H9 (cell line): ENCODE results near the gene DUSP18. TPM values are rescaled to one million over a fixed set of nuclear protein-coding genes. Genes with fewer than 3 reads are reported as not detected.

ENCODE experiments used
- DNase-seq: peaks from one replicate; pipeline ENCODE4 v3.0.0-alpha.2; 2017
- H2AFZ ChIP-seq: one replicate; pipeline ENCODE4 v1.6.1; 2013; ENCODE audit warnings: mild to moderate bottlenecking, low read length, control low read depth, moderate library complexity
- H2AK5ac ChIP-seq: 2 replicates; pipeline ENCODE4 v1.6.1; 2013; ENCODE audit warnings: low read length, control low read depth, mixed read lengths; ENCODE audit not compliant: insufficient read length
- H2BK120ac ChIP-seq: one replicate; pipeline ENCODE4 v1.6.1; 2013; ENCODE audit warnings: low read depth, mild to moderate bottlenecking, low read length, control low read depth, inconsistent platforms; ENCODE audit not compliant: poor library complexity, severe bottlenecking
- H2BK12ac ChIP-seq: 2 replicates; pipeline ENCODE4 v1.6.1; 2013; ENCODE audit warnings: low read length, control low read depth, mixed read lengths, low read depth; ENCODE audit not compliant: insufficient read length
- H2BK15ac ChIP-seq: 2 replicates; pipeline ENCODE4 v1.6.1; 2013; ENCODE audit warnings: low read depth, low read length, control low read depth
- H2BK20ac ChIP-seq: one replicate; pipeline ENCODE4 v1.6.1; 2013; ENCODE audit warnings: low read depth, mild to moderate bottlenecking, low read length, control low read depth, inconsistent platforms; ENCODE audit not compliant: poor library complexity, severe bottlenecking
- H2BK5ac ChIP-seq: 2 replicates; pipeline ENCODE4 v1.6.1; 2013; ENCODE audit warnings: low read length, control low read depth, mixed read lengths; ENCODE audit not compliant: insufficient read length
- H3K14ac ChIP-seq: 2 replicates; pipeline ENCODE4 v1.6.1; 2013; ENCODE audit warnings: low read length, control low read depth; ENCODE audit not compliant: insufficient read depth
- H3K18ac ChIP-seq: 2 replicates; pipeline ENCODE4 v1.6.1; 2013; ENCODE audit warnings: low read depth, mild to moderate bottlenecking, mixed read lengths, low read length, control low read depth; ENCODE audit not compliant: insufficient read length
- H3K23ac ChIP-seq: 2 replicates; pipeline ENCODE4 v1.6.1; 2013; ENCODE audit warnings: low read length, control low read depth, mixed read lengths, low read depth; ENCODE audit not compliant: insufficient read length
- H3K23me2 ChIP-seq: 2 replicates; pipeline ENCODE4 v1.6.1; 2013; ENCODE audit warnings: low read depth, mild to moderate bottlenecking, mixed read lengths, low read length, control low read depth; ENCODE audit not compliant: insufficient read length, poor library complexity, severe bottlenecking
- H3K27ac ChIP-seq: 2 replicates; pipeline ENCODE4 v1.5.1; 2013; ENCODE audit warnings: low read length, control low read depth, mixed read lengths, low read depth; ENCODE audit not compliant: insufficient read length
- H3K27me3 ChIP-seq: 2 replicates; pipeline ENCODE4 v1.6.1; 2013; ENCODE audit warnings: low read length, control low read depth, inconsistent platforms; ENCODE audit not compliant: insufficient read depth
- H3K4ac ChIP-seq: 2 replicates; pipeline ENCODE4 v1.6.1; 2013; ENCODE audit warnings: low read depth, mild to moderate bottlenecking, control low read depth, inconsistent platforms, low read length, moderate library complexity
- H3K4me1 ChIP-seq: 2 replicates; pipeline ENCODE4 v1.6.1; 2013; ENCODE audit warnings: low read length, control low read depth, inconsistent platforms; ENCODE audit not compliant: insufficient read depth
- H3K4me2 ChIP-seq: 2 replicates; pipeline ENCODE4 v1.6.1; 2013; ENCODE audit warnings: low read length, control low read depth, mixed read lengths; ENCODE audit not compliant: insufficient read length, insufficient read depth
- H3K56ac ChIP-seq: 2 replicates; pipeline ENCODE4 v1.6.1; 2013; ENCODE audit warnings: low read depth, mild to moderate bottlenecking, mixed read lengths, low read length, control low read depth; ENCODE audit not compliant: insufficient read length
- H3K79me1 ChIP-seq: 2 replicates; pipeline ENCODE4 v1.6.1; 2013; ENCODE audit warnings: low read depth, mild to moderate bottlenecking, moderate library complexity, low read length, control low read depth, inconsistent platforms; ENCODE audit not compliant: insufficient read depth, poor library complexity, severe bottlenecking
- H3K79me2 ChIP-seq: 2 replicates; pipeline ENCODE4 v1.6.1; 2013; ENCODE audit warnings: low read length, control low read depth, inconsistent platforms; ENCODE audit not compliant: insufficient read depth
- H3K9ac ChIP-seq: 2 replicates; pipeline ENCODE4 v1.6.1; 2013; ENCODE audit warnings: low read length, control low read depth, mixed read lengths; ENCODE audit not compliant: insufficient read length; ENCODE audit errors: extremely low read depth
- H3K9me3 ChIP-seq: one replicate; pipeline ENCODE4 v1.6.1; 2013; ENCODE audit warnings: low read depth, low read length, inconsistent platforms; ENCODE audit not compliant: control insufficient read depth
- H3T11ph ChIP-seq: one replicate; pipeline ENCODE4 v1.6.1; 2013; ENCODE audit warnings: mild to moderate bottlenecking, low read length, control low read depth, inconsistent platforms
- H4K20me1 ChIP-seq: one replicate; pipeline ENCODE4 v1.6.1; 2013; ENCODE audit not compliant: control insufficient read depth, insufficient read length, insufficient read depth
- H4K5ac ChIP-seq: 2 replicates; pipeline ENCODE4 v1.6.1; 2013; ENCODE audit warnings: low read depth, mild to moderate bottlenecking, mixed read lengths, low read length, control low read depth; ENCODE audit not compliant: insufficient read length
- H4K8ac ChIP-seq: replicated peaks from 2 replicates; pipeline ENCODE4 v1.6.1; 2013; ENCODE audit warnings: low read length, control low read depth, mixed read lengths, low read depth; ENCODE audit not compliant: insufficient read length
- H4K91ac ChIP-seq: 2 replicates; pipeline ENCODE4 v1.6.1; 2013; ENCODE audit warnings: low read depth, mild to moderate bottlenecking, moderate library complexity, mixed read lengths, low read length, control low read depth; ENCODE audit not compliant: insufficient read length
- H3K27ac Mint-ChIP-seq, 3 experiments: 2 replicates in 2 of 3; 3 replicates in 1 of 3; pipeline ENCODE4 v1.8.0; 2020 to 2021; ENCODE audit warnings: mixed read lengths in 3 of 3, mild to moderate bottlenecking in 1 of 3, moderate library complexity in 1 of 3
- H3K27me3 Mint-ChIP-seq: 2 replicates; pipeline ENCODE4 v1.8.0; 2021; ENCODE audit warnings: low read depth, mild to moderate bottlenecking, moderate library complexity, mixed read lengths
- H3K36me3 Mint-ChIP-seq, 3 experiments: 2 replicates in 2 of 3; 3 replicates in 1 of 3; pipeline ENCODE4 v1.8.0; 2020 to 2021; ENCODE audit warnings: low read depth in 3 of 3, mixed read lengths in 3 of 3; ENCODE audit not compliant: insufficient read depth in 1 of 3
- H3K4me1 Mint-ChIP-seq, 2 experiments: 2 replicates each; pipeline ENCODE4 v1.8.0; 2020; ENCODE audit warnings: mixed read lengths in 2 of 2
- H3K4me3 Mint-ChIP-seq, 2 experiments: 2 replicates in 1 of 2; 3 replicates in 1 of 2; pipeline ENCODE4 v1.8.0; 2020 to 2021; ENCODE audit warnings: mild to moderate bottlenecking in 2 of 2, mixed read lengths in 2 of 2, moderate library complexity in 1 of 2
- H3K9me3 Mint-ChIP-seq, 2 experiments: 2 replicates in 1 of 2; 3 replicates in 1 of 2; pipeline ENCODE4 v1.8.0; 2020; ENCODE audit warnings: mild to moderate bottlenecking in 2 of 2, mixed read lengths in 2 of 2, moderate library complexity in 1 of 2
- CTCF ChIP-seq: fragments of 200-600 bp; sonication (generic); conservative IDR thresholded peaks from 3 replicates; pipeline ENCODE4 v1.8.0; 2021; ENCODE audit warnings: antibody characterized with exemption, mild to moderate bottlenecking
- WGBS: extraction: QIAGEN DNeasy Blood & Tissue Kit; methylation state at CpG from one replicate; pipeline ENCODE4 v1.1.7; 2013; ENCODE audit warnings: missing lambda C conversion rate, low lambda C conversion rate, mixed read lengths; ENCODE audit not compliant: insufficient read length; ENCODE audit errors: extremely low coverage; 5-methylcytosine and 5-hydroxymethylcytosine counted together
- total RNA-seq: library from RNA; stranded (reverse); gene quantifications from 2 replicates; pipeline ENCODE4 v1.2.1, GENCODE V29; 2021

Gene DUSP18
- total RNA-seq, 1 experiment from 2014 or later: 2.6 TPM

DNA sequence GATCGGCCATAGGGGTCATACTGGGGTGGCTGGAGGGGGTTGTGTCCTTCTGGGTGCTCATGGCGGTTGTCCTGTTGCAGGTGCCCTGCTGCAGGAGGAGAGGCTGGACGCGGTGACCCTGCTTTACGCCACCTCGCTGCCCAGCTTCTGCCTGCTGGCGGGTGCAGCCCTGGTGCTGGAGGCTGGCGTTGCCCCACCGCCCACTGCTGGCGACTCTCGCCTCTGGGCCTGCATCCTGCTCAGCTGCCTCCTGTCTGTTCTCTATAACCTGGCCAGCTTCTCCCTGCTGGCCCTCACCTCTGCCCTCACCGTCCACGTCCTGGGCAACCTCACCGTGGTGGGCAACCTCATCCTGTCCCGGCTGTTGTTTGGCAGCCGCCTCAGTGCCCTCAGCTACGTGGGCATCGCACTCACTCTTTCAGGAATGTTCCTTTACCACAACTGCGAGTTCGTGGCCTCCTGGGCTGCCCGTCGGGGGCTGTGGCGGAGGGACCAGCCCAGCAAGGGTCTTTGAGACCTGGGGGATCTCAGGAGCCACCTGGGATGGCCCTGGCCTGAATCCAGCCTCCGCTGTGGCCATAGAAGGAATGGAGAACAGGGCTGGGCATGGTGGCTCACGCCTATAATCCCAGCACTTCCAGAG lies 21.0 kb downstream of the DUSP18 start:
- no peak overlapping the region for H3K27ac ChIP-seq
- TF ChIP-seq CTCF: no peak

More for the DNA sequence above, 21.0 kb downstream of the DUSP18 start:
- Histone ChIP-seq H2BK12ac (no peak overlapping the region), H3K4me1 (no peaks in the 10 kb centered on the region; the same call in 1 of the 2 replicates), H4K91ac (no peak overlapping the region), H3K14ac (no peak overlapping the region; the same call in 1 of the 2 replicates), H4K8ac (no peak overlapping the region), H4K20me1 (no peaks in the 10 kb centered on the region), H3K4me2 (no peak overlapping the region), H3T11ph (no peak overlapping the region), H2BK120ac (no peak overlapping the region), H2AFZ (no peak overlapping the region), H3K23ac (no peak overlapping the region), H3K4ac (no peak overlapping the region), H2BK15ac (no peak overlapping the region), H3K18ac (no peak overlapping the region), H2AK5ac (no peak overlapping the region), H3K79me1 (no peaks in the 10 kb centered on the region), H3K9me3 (no peaks in the 10 kb centered on the region), H2BK5ac (no peak overlapping the region), H3K79me2 (no peaks in the 10 kb centered on the region), H3K9ac (no peak overlapping the region), H3K27me3 (no peaks in the 10 kb centered on the region), H4K5ac (no peak overlapping the region), H3K56ac (no peak overlapping the region), H2BK20ac (no peak overlapping the region), H3K23me2 (no peaks in the 10 kb centered on the region)
- H3K36me3 Mint-ChIP-seq: peaks cover 0 to 5% (median 4%) of the 10 kb centered on the region in 3 experiments; a peak in 4 of 7 replicates
- no CpG with 5 or more reads among the region's 25 CpGs for WGBS
- DNase-seq: no peak
- H3K4me1 Mint-ChIP-seq: peaks cover 21 to 27% of the 10 kb centered on the region in 2 experiments
- no peak overlapping the region for H3K4me3 Mint-ChIP-seq
- H3K27ac Mint-ChIP-seq: no peak overlapping the region; a peak in 1 of 7 replicates
- no peaks in the 10 kb centered on the region for H3K27me3 Mint-ChIP-seq
- H3K9me3 Mint-ChIP-seq: no peaks in the 10 kb centered on the region
